Amniotic epithelial cell (primary cell): ENCODE results near the gene MLST8.

ENCODE experiments used
- DNase-seq: peaks from one replicate; pipeline ENCODE4 v3.0.0-alpha.2; 2010; ENCODE audit warnings: low read depth

The MLST8 gene

DNA sequence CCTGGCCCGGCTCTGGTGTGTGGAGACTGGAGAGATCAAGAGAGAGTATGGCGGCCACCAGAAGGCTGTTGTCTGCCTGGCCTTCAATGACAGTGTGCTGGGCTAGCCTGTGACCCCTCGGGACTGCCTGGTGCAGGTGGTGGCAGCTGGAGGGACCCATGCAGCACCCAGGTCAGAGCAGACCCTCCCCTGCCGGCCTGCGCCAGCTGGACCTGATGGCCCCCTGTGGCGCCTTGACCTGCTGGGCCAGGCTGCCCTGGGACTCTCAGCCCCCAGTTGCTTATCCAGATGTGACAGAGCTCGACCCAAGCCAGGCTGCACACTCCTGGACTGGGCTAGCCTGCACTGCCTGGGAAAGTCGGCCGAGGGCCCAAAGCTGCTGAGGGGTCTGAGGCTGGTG lies 3.5 kb downstream of the MLST8 start:
- no peak for DNase-seq

DNA sequence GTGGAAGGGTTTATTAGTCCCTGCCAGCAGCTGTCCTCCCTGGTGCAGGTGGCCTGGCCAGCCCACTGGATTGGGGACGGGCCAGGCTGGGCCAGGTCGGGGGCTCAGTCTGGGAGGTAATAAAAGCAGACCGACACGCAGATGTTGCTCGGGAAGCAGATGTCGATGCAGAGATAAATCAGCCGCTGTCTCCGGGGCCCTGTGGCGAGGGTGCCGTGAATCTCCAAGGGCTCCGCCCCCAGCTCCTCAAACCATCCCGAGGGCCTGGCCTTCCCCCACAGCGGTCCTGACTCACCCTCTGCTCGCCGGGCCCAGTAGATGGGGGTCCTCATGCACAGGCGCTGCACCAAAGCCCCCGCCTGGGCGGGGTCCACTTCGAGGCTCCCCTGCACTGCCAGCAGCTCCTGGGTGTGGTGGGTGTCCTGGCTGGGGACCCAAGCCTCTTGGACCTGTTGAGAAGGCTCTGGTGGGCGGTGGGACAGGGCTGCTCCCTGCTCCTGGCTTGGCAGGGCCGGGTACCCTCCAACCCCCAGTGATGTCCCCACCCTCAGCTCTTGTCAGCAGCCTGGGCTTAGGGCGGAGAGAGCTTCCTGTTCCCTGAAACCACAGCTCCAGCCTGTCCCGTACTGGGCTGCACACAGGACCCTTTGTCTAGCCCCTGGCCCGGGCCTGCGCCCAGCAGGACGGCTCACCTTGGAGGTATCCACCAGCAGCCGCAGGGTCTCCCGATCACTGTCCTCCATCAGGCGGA lies 4.2 kb downstream of the MLST8 start:
- no peak for DNase-seq

DNA sequence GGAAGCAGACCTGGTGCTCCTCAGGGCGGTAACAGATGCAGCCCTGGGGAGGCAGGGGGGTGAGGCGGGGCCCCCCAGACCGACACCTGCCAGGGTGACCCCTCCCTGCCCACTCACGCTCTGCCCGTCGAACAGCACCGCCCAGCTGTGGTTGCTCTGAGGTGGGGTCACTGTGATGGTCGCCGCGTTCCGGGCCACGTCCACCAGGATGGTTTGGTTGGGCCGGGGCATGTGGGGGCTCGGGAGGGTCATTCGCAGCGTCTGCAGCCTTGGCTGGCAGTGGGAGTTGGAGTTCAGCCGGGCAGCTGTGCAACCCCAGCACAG lies 4.7 kb downstream of the MLST8 start:
- no peak for DNase-seq

DNA sequence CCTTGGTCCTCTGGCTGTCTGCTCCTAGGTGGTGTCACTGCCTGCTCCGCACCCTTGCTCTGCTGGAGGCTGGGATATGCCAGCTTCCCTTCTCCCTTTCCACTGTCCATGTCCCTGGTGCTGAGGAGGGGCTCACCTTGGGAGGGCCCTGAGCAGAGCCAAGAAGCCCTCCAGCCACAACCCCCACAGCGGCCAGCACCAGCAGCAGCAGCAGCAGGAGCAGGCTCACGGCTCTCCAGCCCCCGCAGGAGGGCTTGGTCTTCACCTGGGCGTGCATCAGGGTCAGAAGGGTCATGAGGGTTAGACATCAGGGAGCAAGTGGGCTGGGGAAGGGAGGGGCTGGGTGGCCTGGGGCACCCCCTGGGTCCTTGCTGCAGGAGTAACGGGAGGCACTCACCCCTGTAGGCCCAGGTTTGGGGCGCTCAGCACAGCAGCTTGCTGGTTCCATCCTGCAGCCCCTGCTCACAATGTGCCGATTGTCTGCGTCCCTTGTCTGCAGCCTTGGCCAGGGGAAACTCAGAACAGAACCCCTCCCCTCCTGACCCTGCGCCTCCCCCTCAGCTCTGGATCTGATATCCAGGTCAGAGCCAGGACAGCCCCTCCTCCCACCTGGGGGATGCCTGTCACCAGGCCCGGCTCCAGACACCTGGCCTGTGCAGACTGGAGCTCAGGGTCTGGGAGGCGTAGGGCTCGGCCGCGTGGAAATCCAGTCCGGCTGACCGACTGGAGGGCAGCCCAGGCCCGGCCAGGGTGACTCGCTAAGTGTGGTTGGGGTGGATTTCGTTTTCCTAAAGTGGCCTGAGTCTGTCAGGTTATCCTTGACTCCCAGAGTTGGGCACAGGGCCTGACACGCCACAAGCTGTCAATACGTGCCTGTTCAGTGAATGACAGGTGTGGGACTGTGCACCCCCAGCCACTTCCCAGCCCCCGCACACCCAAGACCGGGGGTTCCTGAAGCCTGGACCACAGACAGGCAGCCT lies 5.4 kb downstream of the MLST8 start, which contains the start of gene BRICD5:
BRICD5 (minus strand) TSS at position 478 of the 980 bp plus-strand sequence; CDS start at position 448, 30 bp downstream.
- DNase-seq: no peak

DNA sequence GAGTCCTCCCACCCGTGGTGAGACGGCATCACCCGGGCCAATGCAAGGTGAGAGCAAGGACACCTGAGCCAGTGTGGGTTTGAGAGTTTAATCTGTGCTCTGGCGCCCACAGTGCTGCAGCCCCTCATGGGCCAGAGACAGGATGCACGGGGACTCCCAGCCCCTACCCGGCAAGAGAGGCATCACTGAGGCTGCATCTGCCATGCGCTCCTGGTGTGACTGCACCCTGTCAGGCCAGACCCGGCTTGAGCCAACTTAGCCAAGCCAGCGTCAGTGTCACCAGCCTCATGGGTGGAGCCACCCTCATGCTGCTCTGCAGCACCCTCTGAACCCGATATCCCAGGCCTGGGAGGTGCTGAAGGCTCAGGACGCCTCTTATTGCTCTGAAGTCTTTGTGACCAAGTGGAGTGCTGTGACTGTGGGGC lies 6.7 kb downstream of the MLST8 start:
- no peak for DNase-seq

DNA sequence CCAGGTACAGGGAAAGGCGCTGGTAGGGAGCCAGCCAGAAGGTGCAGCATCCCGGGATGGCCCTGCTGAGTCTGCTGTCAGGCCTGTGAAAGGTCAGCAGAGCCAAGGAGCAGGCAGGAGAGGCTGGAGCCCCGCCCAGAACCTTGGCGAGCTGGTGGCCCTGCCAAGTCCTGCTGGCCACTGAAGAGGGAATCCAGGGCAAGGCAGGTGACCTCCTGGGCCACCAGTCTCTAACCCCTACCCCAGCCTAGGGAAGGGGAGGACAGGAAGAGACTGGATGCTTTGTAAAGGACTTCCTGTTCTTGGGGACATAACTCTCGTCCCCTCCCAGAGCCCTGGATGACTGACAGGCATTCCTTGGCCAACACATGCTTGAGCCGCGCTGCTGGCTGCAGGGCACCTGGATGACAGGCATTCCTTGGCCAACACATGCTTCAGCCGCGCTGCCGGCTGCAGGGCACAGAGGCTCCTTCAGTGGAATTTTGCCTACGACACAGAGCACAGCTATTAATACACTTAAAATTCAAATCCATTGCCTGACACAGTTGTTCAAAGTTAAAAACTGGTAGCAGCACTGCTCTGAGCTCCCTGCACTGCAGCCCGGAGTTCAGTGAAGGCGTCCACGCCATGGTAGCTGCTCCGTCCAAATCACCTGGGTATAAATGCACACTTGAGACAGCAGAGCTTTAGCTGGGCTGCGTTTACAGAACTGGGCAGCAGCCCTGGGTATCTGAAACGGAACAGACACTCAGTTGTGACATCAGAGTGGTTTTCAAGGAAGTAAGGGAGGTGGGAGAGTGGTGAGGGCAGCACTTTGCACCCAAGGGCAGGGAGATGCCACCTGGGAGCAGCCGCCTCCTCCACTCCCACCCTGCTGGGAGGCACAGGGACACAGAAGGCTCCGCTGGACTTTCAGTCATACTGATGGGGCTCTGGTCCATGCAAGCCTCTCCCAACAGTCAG lies 7.4 kb downstream of the MLST8 start:
- no peak for DNase-seq

DNA sequence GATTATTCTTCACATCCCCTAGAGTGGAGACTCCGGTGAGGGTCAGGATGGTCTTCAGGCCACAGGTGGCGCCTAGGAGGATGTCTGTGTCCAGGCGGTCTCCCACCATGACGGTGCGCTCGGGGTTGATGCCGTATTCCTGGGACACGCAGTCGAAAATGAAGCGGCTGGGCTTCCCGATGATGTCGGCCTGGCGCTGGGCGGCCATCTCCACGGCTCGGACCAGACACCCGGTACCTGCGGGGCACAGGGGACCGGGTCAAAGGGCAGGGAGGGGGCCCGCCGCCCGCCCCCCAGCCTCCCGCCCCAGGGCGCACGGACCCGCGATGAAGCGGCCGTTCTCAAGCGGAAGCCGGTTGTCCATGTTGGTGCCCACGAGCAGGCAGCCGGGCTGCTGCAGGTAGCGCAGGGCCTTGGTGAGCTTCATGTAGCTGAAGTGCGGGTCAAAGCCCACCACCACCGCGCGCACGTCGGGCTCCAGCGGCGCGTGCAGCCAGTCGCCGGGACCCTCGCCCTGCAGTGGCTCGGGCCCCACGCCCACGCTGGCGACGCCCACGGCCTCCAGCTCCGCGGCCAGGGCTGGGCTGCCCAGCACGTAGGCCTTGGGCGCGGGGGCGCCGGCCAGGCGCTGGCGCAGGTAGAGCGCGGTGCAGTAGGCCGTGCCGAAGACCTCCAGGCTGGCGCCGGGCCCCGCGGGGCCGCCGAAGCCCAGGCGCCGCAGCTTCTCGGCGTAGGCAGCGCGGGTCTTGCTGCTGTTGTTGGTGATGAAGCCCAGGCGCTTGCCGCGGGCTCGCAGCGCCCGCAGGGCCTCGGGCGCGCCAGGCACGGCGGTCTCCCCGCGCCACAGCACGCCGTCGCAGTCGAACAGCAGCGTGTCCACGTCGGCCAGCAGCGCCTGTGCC lies 8.8 kb downstream of the MLST8 start:
- no peak for DNase-seq

DNA sequence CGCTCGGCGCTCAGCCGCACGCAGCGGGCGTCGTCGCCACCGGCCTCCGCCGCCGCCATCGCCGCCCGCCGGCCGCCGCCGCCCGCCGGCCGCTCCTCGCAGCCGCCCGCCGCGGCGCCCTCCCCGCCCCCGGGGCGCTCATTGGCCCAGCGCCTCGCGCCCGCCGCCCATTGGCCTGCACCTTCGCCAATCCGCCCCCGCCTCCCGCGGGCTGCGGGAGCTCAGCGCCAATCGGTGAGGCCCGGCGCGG lies 9.4 kb downstream of the MLST8 start, which contains the start of gene PGP:
PGP (minus strand) TSS at position 122 of the 250 bp plus-strand sequence; CDS start at position 59, 63 bp downstream.
- no peak for DNase-seq

DNA sequence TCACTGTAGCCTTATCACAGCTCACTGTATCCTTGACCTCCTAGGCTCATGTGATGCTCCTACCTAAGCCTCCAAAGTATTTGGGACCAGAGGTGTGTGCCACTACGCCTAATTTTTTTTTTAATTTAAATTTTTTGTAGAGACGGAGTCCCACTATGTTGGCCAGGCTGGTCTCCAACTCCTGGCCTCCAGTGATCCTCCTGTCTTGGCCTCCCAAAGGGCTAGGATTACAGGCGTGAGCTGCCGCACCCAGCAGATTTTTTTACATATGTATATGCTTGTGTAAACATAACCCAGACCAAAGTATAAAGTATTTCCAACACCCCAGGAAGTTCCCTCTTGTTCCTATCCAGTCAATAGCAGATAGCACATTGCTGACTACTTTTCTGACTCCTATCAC lies 11.1 kb downstream of the MLST8 start:
- no peak for DNase-seq

DNA sequence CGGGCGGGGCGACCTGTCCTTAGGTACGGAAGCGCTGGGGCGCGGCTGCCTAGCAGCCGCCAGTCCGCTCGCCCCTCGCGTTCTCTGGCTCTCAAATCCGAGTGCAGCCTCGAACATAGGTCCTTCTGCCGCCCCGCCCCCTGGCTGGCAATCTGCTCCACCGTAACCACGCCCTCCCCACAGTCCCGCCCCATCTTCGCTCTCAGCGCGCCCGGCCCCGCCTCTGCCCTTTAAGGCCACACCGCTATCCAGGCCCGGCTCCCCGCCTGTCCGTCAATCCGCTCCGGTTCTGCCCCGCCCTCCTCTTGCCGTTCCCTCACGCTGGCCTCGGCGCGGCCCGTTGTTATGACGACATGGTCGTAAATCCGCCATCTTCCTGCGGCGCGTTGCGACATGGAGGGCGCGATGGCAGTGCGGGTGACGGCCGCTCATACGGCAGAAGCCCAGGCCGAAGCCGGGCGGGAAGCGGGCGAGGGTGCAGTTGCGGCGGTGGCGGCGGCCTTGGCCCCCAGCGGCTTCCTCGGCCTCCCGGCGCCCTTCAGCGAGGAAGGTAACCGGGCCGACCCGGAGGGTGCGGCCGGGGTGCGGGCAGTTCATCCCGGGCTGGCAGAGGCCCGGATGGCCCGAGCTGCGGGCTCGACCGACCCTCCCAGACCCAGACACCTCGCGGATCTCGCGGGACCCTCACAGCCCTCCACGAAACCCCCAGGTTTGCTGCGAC lies 18.1 kb downstream of the MLST8 start, which contains the start of gene E4F1:
E4F1 (plus strand) TSS at position 371 of the 721 bp plus-strand sequence; CDS start at position 394, 23 bp downstream.
- DNase-seq: peak; percentile 99

DNA sequence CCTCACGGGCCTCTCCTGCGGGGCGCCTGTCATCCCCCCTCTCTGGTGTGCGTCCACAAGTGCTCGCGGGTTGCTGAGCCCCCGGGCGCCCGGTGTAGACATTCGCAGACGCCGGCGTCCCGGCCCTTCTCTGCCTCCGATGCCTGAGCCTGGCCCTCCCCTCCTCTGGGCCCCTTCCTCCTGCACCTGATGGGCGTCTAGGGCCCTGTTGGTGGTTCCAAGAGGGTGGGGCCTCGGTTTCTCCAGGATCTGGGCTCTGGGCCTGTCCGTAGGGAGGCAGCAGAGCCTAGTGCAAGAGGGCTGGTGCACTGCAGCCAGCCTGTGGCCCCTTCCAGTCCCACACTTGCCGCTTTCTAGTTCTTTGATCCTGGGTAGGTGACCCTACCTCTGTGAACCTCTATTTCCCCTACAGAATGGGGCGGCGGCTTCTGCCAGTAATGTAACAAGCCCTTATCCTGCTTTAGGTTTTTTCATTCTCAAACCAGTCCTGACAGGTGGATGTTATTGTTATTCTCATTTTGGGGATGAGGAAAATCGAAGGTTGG lies 18.8 kb downstream of the MLST8 start:
- DNase-seq: peak; percentile 41

DNA sequence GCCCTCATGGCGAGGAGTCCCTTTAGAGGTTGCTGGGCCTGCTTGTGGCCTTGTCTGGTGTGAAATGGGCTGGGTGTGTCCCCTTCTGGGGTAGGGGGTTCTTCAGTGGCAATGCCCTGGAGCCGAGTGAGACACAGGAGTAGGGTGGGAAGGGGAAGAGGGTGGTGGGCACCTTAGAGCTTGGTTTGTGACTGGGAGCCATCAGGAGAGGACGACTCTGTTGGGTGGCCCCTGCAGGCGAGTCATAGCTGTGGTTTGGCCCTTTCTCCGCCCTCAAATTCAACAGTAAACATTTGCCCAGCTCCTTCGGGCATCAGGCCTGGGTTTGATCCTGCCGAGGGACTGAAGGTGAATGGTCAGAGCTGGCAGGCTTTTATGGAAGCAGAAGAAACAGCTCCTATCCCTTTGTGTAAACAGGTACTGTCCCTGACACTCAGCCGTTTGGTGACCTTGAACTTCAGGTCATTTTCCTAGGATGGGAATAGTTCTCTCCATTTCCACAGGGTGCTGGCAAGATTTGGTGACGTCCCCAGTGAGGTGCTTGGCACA lies 21.1 kb downstream of the MLST8 start:
- DNase-seq: no peak

DNA sequence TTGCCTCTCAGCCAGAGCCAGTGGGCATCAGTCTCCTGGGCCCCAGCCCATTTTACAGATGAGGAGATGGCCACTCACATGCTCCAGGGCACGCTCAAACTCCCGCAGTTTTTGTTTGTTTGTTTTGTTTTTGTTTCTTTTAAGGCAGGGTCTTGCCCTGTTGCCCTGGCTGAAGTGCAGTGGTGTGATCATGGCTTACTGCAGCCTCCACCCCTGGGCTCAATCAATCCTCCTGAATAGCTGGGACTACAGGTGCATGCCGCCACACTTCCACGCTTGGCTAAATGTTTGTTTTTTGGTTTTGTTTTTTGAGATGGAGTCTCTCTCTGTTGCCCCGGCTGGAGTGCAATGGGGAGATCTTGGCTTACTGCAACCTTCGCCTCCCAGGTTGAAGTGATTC lies 21.7 kb downstream of the MLST8 start:
- no peak for DNase-seq

DNA sequence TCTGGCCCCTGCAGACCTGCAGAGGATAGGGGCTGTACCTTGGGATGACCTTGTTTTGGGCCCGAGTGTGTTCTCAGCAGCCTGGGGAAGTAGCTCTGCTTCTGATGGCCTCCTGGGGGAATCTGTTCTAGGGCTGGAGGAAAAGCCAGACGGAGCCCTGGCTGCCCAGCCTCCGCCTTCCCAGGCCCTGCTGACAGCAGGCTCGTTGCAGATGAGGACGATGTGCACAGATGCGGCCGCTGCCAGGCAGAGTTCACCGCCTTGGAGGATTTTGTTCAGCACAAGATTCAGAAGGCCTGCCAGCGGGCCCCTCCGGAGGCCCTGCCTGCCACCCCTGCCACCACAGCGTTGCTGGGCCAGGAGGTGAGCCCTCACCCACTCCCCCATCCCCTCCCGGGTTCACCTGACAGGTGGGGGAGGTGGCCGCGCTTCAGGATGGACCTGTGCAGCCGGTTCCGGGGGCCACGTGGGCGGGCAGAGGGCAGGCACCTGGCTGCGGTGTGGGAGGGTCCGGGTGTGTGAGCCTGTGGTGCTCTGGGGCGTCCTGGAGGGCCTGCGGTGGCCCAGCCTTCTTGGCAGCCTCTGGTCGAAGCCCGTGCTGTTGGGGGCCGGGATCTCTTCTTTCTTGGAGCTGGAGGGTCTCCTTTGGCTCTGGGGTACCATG lies 23.0 kb downstream of the MLST8 start:
- no peak for DNase-seq

DNA sequence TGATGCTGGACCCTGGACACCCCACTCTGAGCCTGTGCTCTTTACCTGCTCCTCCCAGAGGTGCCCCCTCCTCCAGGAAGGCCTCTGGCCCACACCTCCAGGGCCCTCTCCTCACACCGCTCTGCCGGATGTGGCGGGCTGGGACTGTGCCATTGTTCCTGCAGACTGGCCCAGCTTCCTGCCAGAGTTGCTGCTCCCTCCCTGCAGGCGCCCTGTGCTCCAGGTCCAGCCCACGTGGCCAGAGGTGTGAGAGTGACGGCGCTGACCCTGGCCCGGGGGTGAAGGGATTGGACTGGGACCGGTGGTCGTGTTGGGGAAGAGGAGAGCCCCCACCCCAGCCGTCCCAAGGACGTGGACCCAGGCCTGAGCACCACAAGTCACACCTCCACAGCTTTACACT lies 23.8 kb downstream of the MLST8 start:
- no peak for DNase-seq

DNA sequence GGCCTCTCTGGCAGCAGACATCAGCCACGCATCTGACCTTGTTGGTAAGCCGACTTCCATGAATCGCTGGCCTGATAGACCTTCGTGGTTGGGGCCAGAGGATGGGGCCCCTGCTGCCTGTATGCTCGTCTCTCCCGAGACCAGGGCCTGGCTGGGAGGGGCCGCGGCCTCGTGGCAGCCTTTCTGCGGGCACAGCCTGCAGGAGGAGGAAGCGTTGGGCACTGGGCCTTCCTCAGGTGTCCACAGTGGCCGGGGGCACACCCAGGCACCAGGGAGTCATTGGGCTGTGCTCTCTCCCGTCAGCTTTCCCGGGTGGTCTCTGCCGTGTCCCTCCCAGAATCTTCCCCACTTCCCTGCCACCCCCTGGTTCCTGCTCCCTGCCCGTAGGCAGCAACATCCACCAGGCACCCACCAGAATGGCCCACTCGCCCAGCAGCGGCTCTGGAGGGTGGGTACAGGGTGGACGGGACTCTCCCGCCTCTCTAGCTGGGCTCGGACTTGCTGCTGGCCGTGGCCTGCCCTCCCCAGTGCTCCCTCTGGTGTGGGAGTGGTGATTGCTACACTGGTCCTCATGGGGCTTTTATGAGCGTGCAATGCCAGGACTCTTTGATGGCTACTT lies 24.5 kb downstream of the MLST8 start:
- DNase-seq: no peak

DNA sequence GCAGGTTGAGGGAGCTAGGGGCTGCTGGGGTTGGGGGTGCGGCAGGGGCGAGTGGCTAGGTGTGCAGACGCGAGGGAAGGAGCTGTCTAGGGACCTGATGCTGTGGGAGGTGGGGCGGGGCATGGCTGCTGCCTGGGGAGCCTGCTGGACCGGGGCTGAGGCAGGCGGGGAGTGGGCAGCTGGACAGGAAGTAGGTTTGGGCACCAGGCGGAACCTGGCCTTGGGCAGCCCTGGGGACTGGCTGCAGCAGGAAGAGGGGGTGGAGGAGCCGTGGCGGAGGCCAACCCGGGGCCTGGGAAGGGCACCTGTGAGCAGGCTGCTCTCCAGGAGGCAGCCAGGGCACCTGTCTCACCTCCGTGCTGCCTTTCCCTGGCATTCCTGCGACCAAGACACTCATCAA lies 25.1 kb downstream of the MLST8 start:
- DNase-seq: no peak
